H1 (cell line): ENCODE measurements around the gene OMA1. TPM values are rescaled to one million over a fixed set of nuclear protein-coding genes. Genes with fewer than 3 reads are reported as not detected.

ENCODE experiments used
- CTCF ChIA-PET: fragments of 300-600 bp; sonication (Branson Sonifier 250); formaldehyde crosslinking; loops from one replicate; lab custom pipeline; 2021; ENCODE audit not compliant: partially characterized antibody; lab: Charles Lee
- POLR2A ChIA-PET: fragments of 300-600 bp; sonication (Branson Sonifier 250); formaldehyde crosslinking; loops from one replicate; lab custom pipeline; 2021; ENCODE audit warnings: inconsistent platforms; ENCODE audit not compliant: partially characterized antibody; lab: Charles Lee
- DNase-seq, 2 experiments: peaks; one replicate each; pipeline versions ENCODE4 v3.0.0 to v3.0.0-alpha.2; 2010 to 2022; ENCODE audit warnings: low spot score in 2 of 2, low read depth in 1 of 2, mixed read lengths in 1 of 2
- FAIRE-seq: peaks from 2 replicates; lab custom pipeline; 2011; peaks lifted over from hg19 to GRCh38; lab: Jason Lieb, UNC
- H2AFZ ChIP-seq: 2 replicates; pipeline ENCODE4 v1.8.1; 2012; ENCODE audit warnings: low read length, inconsistent platforms
- H2AK5ac ChIP-seq: 2 replicates; pipeline ENCODE4 v1.6.1; 2013; ENCODE audit warnings: low read depth, low read length
- H2BK120ac ChIP-seq: replicated peaks from 2 replicates; pipeline ENCODE3; 2013; ENCODE audit warnings: low read depth, low read length, inconsistent platforms
- H2BK12ac ChIP-seq: 2 replicates; pipeline ENCODE4 v1.6.1; 2013; ENCODE audit warnings: low read depth, low read length
- H2BK15ac ChIP-seq: 2 replicates; pipeline ENCODE4 v1.6.1; 2013; ENCODE audit warnings: low read length
- H2BK20ac ChIP-seq: 2 replicates; pipeline ENCODE4 v1.6.1; 2013; ENCODE audit warnings: low read length
- H2BK5ac ChIP-seq: 2 replicates; pipeline ENCODE4 v1.6.1; 2013; ENCODE audit warnings: low read depth, low read length
- H3K14ac ChIP-seq: 2 replicates; pipeline ENCODE4 v1.6.1; 2013; ENCODE audit warnings: inconsistent platforms; ENCODE audit not compliant: insufficient read length
- H3K18ac ChIP-seq: 2 replicates; pipeline ENCODE4 v1.6.1; 2013; ENCODE audit warnings: low read length; ENCODE audit errors: extremely low read depth
- H3K23ac ChIP-seq: 2 replicates; pipeline ENCODE4 v1.6.1; 2013; ENCODE audit warnings: inconsistent platforms; ENCODE audit not compliant: insufficient read length
- H3K23me2 ChIP-seq: 2 replicates; pipeline ENCODE4 v1.6.1; 2013; ENCODE audit warnings: low read depth, low read length
- H3K27ac ChIP-seq: 2 replicates; pipeline ENCODE4 v1.6.1; 2011; ENCODE audit warnings: low read depth, low read length, inconsistent platforms
- H3K27me3 ChIP-seq, 4 experiments: replicated peaks in 1 of 4; 1 replicate in 1 of 4; 2 replicates in 3 of 4; pipeline versions ENCODE4 v1.6.1 to v1.8.1; 2011 to 2013; ENCODE audit warnings: low read length in 3 of 4, mild to moderate bottlenecking in 3 of 4, inconsistent platforms in 2 of 4, mixed read lengths in 2 of 4, moderate library complexity in 1 of 4; ENCODE audit not compliant: control insufficient read depth in 3 of 4, insufficient read depth in 3 of 4; ENCODE audit errors: extremely low read depth in 1 of 4
- H3K36me3 ChIP-seq, 4 experiments: 2 replicates each; pipeline versions ENCODE4 v1.6.1 to v1.8.1; 2011 to 2013; ENCODE audit warnings: mild to moderate bottlenecking in 4 of 4, low read length in 3 of 4, moderate library complexity in 2 of 4, control low read depth in 1 of 4, inconsistent platforms in 1 of 4; ENCODE audit not compliant: insufficient read depth in 4 of 4, control insufficient read depth in 2 of 4
- H3K4ac ChIP-seq: replicated peaks from 2 replicates; pipeline ENCODE3; 2013; ENCODE audit warnings: low read length, low read depth, mixed read lengths, inconsistent platforms; ENCODE audit not compliant: insufficient read length
- H3K4me1 ChIP-seq, 4 experiments: replicated peaks in 1 of 4; 1 replicate in 1 of 4; 2 replicates in 3 of 4; pipeline versions ENCODE4 v1.6.1 to v1.8.1; 2011 to 2013; ENCODE audit warnings: low read length in 3 of 4, inconsistent platforms in 2 of 4, mixed read lengths in 1 of 4; ENCODE audit not compliant: insufficient read depth in 4 of 4, control insufficient read depth in 3 of 4
- H3K4me2 ChIP-seq, 2 experiments: 2 replicates each; pipeline versions ENCODE4 v1.6.1 to v1.8.1; 2011 to 2013; ENCODE audit warnings: low read depth in 2 of 2, low read length in 2 of 2, control low read depth in 1 of 2, inconsistent platforms in 1 of 2, mild to moderate bottlenecking in 1 of 2; ENCODE audit not compliant: insufficient read depth in 1 of 2
- H3K4me3 ChIP-seq, 4 experiments: fragments of 200-600, 300-600 bp in 1 of 4; sonication (generic), shearing (Covaris generic), sonication (Bioruptor Twin) in 1 of 4; 2 replicates each; pipeline versions ENCODE4 v1.5.1 to v1.8.1; 2011 to 2016; ENCODE audit warnings: low read length in 4 of 4, low read depth in 3 of 4, control low read depth in 2 of 4, inconsistent platforms in 2 of 4, mild to moderate bottlenecking in 2 of 4, mixed read lengths in 1 of 4, moderate library complexity in 1 of 4; ENCODE audit not compliant: insufficient read depth in 2 of 4; ENCODE audit errors: extremely low read depth in 1 of 4
- H3K56ac ChIP-seq: replicated peaks from 2 replicates; pipeline ENCODE3; 2013; ENCODE audit warnings: low read depth, mild to moderate bottlenecking, mixed read lengths, low read length, inconsistent platforms; ENCODE audit not compliant: insufficient read length
- H3K79me1 ChIP-seq: 2 replicates; pipeline ENCODE4 v1.6.1; 2013; ENCODE audit warnings: low read depth, low read length, control low read depth
- H3K79me2 ChIP-seq, 2 experiments: 2 replicates each; pipeline versions ENCODE4 v1.6.1 to v1.8.1; 2012 to 2013; ENCODE audit warnings: low read length in 2 of 2, mild to moderate bottlenecking in 2 of 2, inconsistent platforms in 1 of 2; ENCODE audit not compliant: insufficient read depth in 2 of 2, control insufficient read depth in 1 of 2
- H3K9ac ChIP-seq, 4 experiments: replicated peaks in 1 of 4; 1 replicate in 1 of 4; 2 replicates in 3 of 4; pipeline versions ENCODE4 v1.6.1 to v1.8.1; 2011 to 2013; ENCODE audit warnings: low read depth in 3 of 4, low read length in 3 of 4, control low read depth in 2 of 4, mild to moderate bottlenecking in 2 of 4, moderate library complexity in 2 of 4, inconsistent platforms in 1 of 4; ENCODE audit errors: extremely low read depth in 1 of 4
- H3K9me3 ChIP-seq, 2 experiments: 2 replicates each; pipeline versions ENCODE4 v1.6.1 to v1.8.1; 2012 to 2013; ENCODE audit warnings: mild to moderate bottlenecking in 2 of 2, moderate library complexity in 2 of 2, control low read depth in 1 of 2, inconsistent platforms in 1 of 2, low read depth in 1 of 2, low read length in 1 of 2, mixed read lengths in 1 of 2; ENCODE audit not compliant: insufficient read depth in 2 of 2
- H4K20me1 ChIP-seq, 2 experiments: replicated peaks in 1 of 2; 2 replicates each; pipeline versions ENCODE3 to v1.8.1; 2011 to 2013; ENCODE audit warnings: inconsistent platforms in 2 of 2, low read length in 2 of 2, mild to moderate bottlenecking in 1 of 2; ENCODE audit not compliant: insufficient read depth in 2 of 2, control insufficient read depth in 1 of 2
- H4K5ac ChIP-seq: 2 replicates; pipeline ENCODE4 v1.6.1; 2013; ENCODE audit warnings: low read length, low read depth, mixed read lengths, inconsistent platforms; ENCODE audit not compliant: insufficient read length
- H4K8ac ChIP-seq: 2 replicates; pipeline ENCODE4 v1.8.0; 2013; ENCODE audit warnings: mild to moderate bottlenecking, moderate library complexity, low read length, inconsistent platforms; ENCODE audit not compliant: insufficient read depth; ENCODE audit errors: extremely low read depth
- H4K91ac ChIP-seq: replicated peaks from 2 replicates; pipeline ENCODE3; 2013; ENCODE audit warnings: low read length, mixed read lengths, inconsistent platforms; ENCODE audit not compliant: insufficient read length
- BACH1 ChIP-seq: IDR thresholded peaks from 2 replicates; pipeline ENCODE4 v1.6.1; 2012; ENCODE audit warnings: low read length, improper control_type of control experiment
- CREB1 ChIP-seq: IDR thresholded peaks from 2 replicates; pipeline ENCODE4 v1.6.1; 2012; ENCODE audit warnings: inconsistent platforms
- GTF2F1 ChIP-seq: IDR thresholded peaks from 2 replicates; pipeline ENCODE4 v1.6.1; 2012; ENCODE audit warnings: low read depth, low read length, improper control_type of control experiment, borderline replicate concordance
- PHF8 ChIP-seq: fragments of 200-600 bp; sonication (generic); conservative IDR thresholded peaks from 2 replicates; pipeline ENCODE4 v1.7.1; 2012; ENCODE audit warnings: low read depth, mild to moderate bottlenecking, inconsistent platforms, low read length, moderate library complexity
- RAD21 ChIP-seq, 2 experiments: IDR thresholded peaks in 1 of 2; conservative IDR thresholded peaks in 1 of 2; 2 replicates each; pipeline ENCODE4 v1.6.1; 2011; ENCODE audit warnings: low read depth in 2 of 2, low read length in 2 of 2, improper control_type of control experiment in 1 of 2, inconsistent platforms in 1 of 2, mild to moderate bottlenecking in 1 of 2, moderate library complexity in 1 of 2
- RBBP5 ChIP-seq: IDR thresholded peaks from 2 replicates; pipeline ENCODE4 v1.7.1; 2012; ENCODE audit warnings: low read depth, mild to moderate bottlenecking, inconsistent platforms, low read length, moderate library complexity, borderline replicate concordance
- SAP30 ChIP-seq: fragments of 300-600 bp; sonication (generic); IDR thresholded peaks from 2 replicates; pipeline ENCODE4 v1.7.1; 2012; ENCODE audit warnings: low read length, moderate library complexity, mild to moderate bottlenecking, inconsistent platforms; ENCODE audit not compliant: insufficient read depth, insufficient replicate concordance
- SIX5 ChIP-seq: IDR thresholded peaks from 2 replicates; pipeline ENCODE4 v1.6.1; 2011; ENCODE audit warnings: mild to moderate bottlenecking, low read depth, low read length
- YY1 ChIP-seq: IDR thresholded peaks from 2 replicates; pipeline ENCODE4 v1.6.1; 2011; ENCODE audit warnings: low read depth, mild to moderate bottlenecking, low read length
- WGBS, 2 experiments: shearing (Covaris generic) in 1 of 2; methylation state at CpG; one replicate each; pipeline versions ENCODE4 v1.1.6 to v1.1.7; 2013 to 2015; ENCODE audit warnings: low lambda C conversion rate in 2 of 2, mixed read lengths in 2 of 2, inconsistent platforms in 1 of 2, low coverage in 1 of 2, missing lambda C conversion rate in 1 of 2; ENCODE audit not compliant: insufficient replicate concordance in 2 of 2, insufficient coverage in 1 of 2, insufficient read length in 1 of 2; ENCODE audit errors: extremely low coverage in 1 of 2, missing lambda C conversion rate in 1 of 2; 5-methylcytosine and 5-hydroxymethylcytosine counted together
- polyA plus RNA-seq, 7 experiments: library from polyadenylated mRNA; depleted of rRNA in 3 of 7; stranded (reverse) in 5 of 7; unstranded in 2 of 7; fragments of >200 nt in 5 of 7; fragments of 200-250 nt in 2 of 7; gene quantifications; 1 replicate in 5 of 7; 2 replicates in 1 of 7; 4 replicates in 1 of 7; pipeline versions ENCODE4 v1.2.1 to v1.2.3, GENCODE V29; 2011 to 2013; ENCODE audit warnings: missing spikeins in 2 of 7, mixed read lengths in 2 of 7
- total RNA-seq: library from RNA; stranded (reverse); fragmentation: NEBNext Ultra II Directional; extraction: Animal tissue kit (Norgen Biotek cat#: 25700); gene quantifications from 2 replicates; pipeline ENCODE4 v1.2.1, GENCODE V29; 2021
- TF ChIP-seq, protein P1 (sequence below): IDR thresholded peaks from 2 replicates; pipeline ENCODE4 v1.6.1; 2011; ENCODE audit warnings: low read length, improper control_type of control experiment

Gene OMA1
- total and polyA plus RNA-seq, 2 of the 8 experiments (the other 6 are each of a cell fraction or from before 2014, with no cell fraction given) = 7.7 to 11.7 TPM

DNA sequence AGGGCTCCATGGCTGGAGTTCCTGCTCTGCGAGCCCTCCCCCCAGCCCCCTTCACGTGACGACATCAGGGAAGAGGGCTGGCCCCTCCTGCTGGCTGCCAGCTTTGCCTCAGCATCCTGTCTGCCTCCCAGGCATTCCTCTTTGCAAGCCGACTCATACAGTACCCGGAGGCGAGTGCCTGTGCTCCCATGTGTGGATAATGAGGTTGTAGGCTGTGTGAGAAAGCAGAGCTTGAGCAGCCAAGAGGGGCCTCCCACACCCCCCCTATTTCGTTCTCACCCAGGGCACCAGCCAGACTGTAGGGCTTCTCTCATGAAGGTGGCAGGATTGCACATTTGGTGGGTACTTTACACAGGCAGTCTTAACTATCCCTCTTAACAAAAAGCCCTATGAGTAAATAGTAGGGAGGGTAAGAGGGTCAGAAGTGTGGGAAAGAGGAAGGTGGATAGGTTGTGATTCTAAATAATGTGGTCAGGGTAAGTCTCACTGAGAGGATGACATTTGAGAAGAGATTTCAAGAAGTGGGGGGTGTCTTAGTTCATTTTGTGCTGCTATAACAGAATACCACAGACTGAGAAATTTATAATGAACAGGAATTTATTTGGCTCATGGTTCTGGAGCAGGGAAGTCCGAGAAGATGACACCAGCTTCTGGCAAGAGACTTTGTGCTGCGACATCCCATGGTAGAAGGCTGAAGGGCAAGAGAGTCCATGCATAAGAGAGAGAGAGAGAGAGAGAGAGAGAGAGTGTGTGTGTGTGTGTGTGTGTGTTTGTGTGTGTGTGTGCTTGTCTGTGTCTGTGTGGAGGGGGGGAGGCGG, 113.5 kb downstream of the OMA1 start:
- no peak overlapping the region for H4K8ac ChIP-seq
- H2BK20ac ChIP-seq = no peak overlapping the region
- H4K91ac ChIP-seq = peak overlapping the region; percentile 69
- CTCF ChIA-PET = interaction anchor here (0.6 to 1.7 kb wide), 6 partner anchors 13 to 137 kb away, joined by 3 to 7 read pairs (median 4); no protein-coding TSS in a partner anchor
- H3K79me1 ChIP-seq = no peaks in the 10 kb centered on the region
- H2BK12ac ChIP-seq = no peak overlapping the region
- DNase-seq = peak; percentile 39 to 70
- WGBS, 2 experiments = 38% methylated on average over 10 of the region's 10 CpGs; no CpG with 5 or more reads in 1 of the 2 experiments
- H3K4ac ChIP-seq = no peak overlapping the region
- H2BK5ac ChIP-seq = 0 out of 2 replicates have a peak overlapping the region, but pooled peaks have one; percentile 1
- POLR2A ChIA-PET = interaction anchor here (0.9 kb wide), 1 partner anchor 38 kb away, joined by 3 read pairs; no protein-coding TSS in a partner anchor
- no peak overlapping the region for H3K23ac ChIP-seq
- peak overlapping the region; percentile 19; the same call in 1 of the 2 replicates for H3K18ac ChIP-seq
- no peaks in the 10 kb centered on the region for H3K9me3 ChIP-seq
- no peaks in the 10 kb centered on the region for H3K79me2 ChIP-seq
- peak; percentile 50 for FAIRE-seq
- H3K4me3 ChIP-seq = no peak overlapping the region
- no peaks in the 10 kb centered on the region for H3K36me3 ChIP-seq
- H2BK120ac ChIP-seq = no peak overlapping the region
- H4K20me1 ChIP-seq = no peaks in the 10 kb centered on the region
- H3K27me3 ChIP-seq = no peaks in the 10 kb centered on the region
- no peak overlapping the region for H3K56ac ChIP-seq
- no peak overlapping the region for H2AK5ac ChIP-seq
- H3K9ac ChIP-seq = no peak overlapping the region
- no peak overlapping the region for H4K5ac ChIP-seq
- H2AFZ ChIP-seq = peak overlapping the region; percentile 68; the same call in 1 of the 2 replicates
- 0 out of 2 replicates have a peak overlapping the region, but pooled peaks have one; percentile 20 for H2BK15ac ChIP-seq
- H3K27ac ChIP-seq = no peak overlapping the region
- no peak overlapping the region for H3K14ac ChIP-seq
- H3K23me2 ChIP-seq = no peaks in the 10 kb centered on the region; the same call in 1 of the 2 replicates
- H3K4me1 ChIP-seq = peaks cover 0 to 4% (median under 1%) of the 10 kb centered on the region in 4 experiments; a peak in 4 of 7 replicates
- H3K4me2 ChIP-seq = no peak overlapping the region
- TF ChIP-seq SIX5 (no peak), SAP30 (no peak), BACH1 (no peak), RBBP5 (no peak; the same call in 1 of the 2 replicates), CREB1 (peak; percentile 76), PHF8 (no peak), GTF2F1 (no peak), YY1 (0 out of 2 replicates have a peak, but pooled peaks have one; percentile 24), RAD21 (IDR thresholded peaks at IDR 0.05 in 1 of 2, conservative IDR thresholded peaks at IDR 0.05 in 1 of 2; ENCODE audit: low read depth in 2 of 2, low read length in 2 of 2) (peak; percentile 56 to 62)
- TF ChIP-seq, protein P1, sequence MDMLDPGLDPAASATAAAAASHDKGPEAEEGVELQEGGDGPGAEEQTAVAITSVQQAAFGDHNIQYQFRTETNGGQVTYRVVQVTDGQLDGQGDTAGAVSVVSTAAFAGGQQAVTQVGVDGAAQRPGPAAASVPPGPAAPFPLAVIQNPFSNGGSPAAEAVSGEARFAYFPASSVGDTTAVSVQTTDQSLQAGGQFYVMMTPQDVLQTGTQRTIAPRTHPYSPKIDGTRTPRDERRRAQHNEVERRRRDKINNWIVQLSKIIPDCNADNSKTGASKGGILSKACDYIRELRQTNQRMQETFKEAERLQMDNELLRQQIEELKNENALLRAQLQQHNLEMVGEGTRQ = peak; percentile 83
